GM19438 (cell line): ENCODE measurements around the gene FOXC1.

Experiments used
- ATAC-seq: cut with Tn5 transposase; IDR thresholded peaks from one replicate; pipeline ENCODE4 v1.9.1; 2021; ENCODE audit warnings: low read depth; ENCODE audit not compliant: unreplicated experiment

Gene FOXC1

DNA sequence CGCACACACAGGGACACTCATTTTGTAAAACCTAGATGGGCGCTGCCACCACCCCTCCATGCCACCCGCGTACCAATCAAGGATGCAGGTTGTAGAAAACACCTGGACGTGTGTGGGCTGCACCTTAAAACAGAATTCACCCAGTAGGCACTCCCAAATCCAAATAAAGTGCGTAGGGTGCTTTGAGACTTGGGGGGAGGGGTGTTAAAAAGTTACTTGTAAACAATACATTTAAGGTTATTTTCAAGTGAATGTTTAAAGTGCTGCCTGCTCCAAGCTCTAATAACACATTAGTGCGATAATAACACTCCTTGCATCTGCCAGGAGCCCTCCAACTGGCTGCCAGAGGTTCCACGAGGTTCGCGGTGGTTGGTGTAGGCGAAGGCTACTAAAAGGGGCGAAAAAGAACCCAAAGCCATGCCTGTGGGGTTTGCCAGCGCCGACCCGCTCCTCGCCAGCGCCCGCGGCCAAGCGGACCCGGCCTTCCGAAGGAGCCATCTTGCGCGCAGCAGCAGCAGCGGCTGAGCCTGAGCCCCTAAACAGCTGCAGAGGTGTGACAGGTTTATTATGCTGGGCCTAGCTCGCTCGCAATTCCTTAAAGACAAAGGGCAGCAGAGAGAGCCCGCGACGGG is 11.5 kb downstream of the FOXC1 start:
- ATAC-seq = no peak

DNA sequence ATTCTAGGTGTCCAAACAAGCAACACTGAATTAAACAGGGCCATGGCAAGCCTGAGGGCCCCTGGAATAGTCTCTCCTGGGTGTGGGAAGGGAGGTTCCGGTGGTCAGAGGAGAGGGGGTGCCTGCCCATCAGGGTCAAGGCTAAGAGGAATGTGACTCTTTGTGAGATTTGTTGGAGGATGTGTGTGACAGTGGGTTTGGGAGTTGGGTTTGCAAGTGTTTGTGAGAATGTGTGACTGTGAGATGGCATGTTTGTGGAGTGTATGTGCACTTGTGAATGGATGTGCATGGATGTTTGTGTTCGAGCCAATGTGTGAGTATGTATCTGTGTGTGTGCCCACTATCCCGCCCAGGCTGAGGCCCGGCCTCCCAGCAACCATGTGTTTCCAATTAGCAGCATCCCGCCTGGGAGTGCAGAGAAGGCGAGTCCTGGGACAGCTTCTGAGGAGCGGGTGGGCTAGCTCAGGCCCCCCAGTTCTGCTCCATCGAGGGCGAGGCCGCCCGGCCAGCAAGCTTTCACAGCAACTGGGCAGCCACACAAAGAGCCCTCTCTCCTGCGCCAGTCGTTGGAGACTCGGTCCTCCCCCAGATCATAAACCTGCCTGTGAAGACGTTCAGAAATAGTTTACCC is 12.6 kb downstream of the FOXC1 start:
- ATAC-seq = no peak

DNA sequence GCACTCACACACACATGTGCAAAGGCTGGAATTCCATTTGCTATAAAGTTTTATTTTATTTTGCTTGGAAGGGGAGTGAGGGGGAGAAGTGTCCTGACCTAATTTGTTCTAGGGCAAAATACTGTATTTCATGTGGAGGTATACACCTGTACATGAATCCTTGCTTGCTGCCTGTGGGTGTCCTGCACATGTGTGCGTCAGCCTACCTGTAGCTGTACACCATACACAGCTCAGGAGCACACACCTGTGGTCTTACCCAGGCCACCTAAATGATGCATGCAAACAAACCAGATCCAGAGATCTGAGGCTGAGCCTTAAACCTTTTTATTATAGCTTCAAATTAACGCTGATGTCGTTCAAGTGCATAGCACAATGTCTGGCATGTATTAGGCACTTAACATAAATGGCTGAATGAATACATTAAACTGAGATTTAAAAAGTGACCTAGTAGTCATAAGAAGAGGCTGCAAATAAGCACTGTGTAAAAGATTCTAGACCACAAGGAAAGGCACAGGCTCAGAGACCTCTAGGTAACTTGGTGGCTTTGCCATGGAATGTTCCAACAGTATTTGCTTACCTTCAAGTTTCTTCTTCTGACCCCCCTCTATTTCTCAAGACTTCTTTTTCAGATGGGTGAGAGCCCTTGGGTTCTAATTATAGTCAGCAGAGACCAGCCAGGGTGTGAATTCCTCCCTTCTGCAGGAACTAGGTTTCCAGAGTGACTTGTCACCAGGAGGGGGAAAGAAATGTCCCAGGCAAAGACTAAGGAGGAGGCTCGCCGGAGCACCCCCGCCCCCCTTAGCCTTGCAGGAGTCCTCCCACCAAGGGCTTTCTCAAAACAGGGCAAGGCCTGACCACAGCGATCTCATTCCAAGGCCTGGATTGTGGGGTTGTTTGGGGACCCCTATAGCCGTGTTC is 13.4 kb downstream of the FOXC1 start:
- no peak for ATAC-seq

DNA sequence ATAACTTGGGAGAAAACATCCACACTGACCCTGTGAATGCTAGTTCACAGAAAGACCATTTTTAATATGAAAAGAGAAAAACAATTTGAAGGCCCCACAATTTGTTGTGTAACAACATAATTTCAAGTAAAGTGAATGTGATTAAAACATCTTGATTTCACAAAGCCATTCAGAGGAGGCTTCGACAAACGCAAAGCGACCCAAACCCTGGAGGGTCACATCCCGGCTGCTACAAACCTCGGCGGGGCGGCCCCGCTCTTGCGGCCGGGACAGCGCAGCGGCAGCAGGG is 14.0 kb downstream of the FOXC1 start:
- ATAC-seq = no peak

DNA sequence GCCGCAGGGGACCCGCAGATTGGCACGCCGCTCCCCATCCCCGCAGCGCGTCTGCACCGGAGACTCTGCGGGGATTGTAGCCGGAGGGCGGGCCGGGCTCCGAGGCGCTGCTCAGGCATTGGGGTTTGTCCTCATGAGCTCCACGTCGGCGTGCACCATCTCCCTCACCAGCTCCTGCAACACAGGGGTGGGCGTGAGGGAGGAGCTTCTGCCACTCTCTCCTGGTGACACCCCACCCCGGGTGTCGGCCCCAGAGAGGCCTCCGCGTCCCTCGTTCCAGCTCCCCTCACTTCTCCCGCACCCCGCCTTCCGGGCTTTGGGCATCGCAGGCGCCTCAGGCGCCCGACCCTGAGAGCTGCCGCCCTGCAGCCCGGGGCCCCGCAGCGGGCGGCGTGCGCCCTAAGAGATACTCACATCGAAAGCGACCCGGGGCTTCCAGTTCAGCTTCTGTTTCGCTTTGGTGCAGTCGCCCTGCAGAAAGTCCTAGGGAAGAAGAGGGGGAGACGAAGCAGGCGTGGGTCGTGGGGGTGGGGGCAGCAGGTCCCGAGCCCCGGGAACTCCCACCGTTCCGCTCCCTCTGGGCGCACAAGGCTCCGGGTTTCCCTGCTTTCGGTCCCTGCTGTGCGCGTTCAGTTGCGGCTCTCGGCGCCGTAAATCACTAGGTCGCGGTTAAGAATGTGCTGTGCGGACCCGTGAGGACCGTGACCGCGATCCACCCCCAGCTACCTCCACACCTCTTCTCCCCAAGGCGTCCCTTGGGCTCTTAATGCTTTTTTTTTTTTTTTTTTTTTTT is 14.5 kb downstream of the FOXC1 start:
- peak; percentile 77 for ATAC-seq

DNA sequence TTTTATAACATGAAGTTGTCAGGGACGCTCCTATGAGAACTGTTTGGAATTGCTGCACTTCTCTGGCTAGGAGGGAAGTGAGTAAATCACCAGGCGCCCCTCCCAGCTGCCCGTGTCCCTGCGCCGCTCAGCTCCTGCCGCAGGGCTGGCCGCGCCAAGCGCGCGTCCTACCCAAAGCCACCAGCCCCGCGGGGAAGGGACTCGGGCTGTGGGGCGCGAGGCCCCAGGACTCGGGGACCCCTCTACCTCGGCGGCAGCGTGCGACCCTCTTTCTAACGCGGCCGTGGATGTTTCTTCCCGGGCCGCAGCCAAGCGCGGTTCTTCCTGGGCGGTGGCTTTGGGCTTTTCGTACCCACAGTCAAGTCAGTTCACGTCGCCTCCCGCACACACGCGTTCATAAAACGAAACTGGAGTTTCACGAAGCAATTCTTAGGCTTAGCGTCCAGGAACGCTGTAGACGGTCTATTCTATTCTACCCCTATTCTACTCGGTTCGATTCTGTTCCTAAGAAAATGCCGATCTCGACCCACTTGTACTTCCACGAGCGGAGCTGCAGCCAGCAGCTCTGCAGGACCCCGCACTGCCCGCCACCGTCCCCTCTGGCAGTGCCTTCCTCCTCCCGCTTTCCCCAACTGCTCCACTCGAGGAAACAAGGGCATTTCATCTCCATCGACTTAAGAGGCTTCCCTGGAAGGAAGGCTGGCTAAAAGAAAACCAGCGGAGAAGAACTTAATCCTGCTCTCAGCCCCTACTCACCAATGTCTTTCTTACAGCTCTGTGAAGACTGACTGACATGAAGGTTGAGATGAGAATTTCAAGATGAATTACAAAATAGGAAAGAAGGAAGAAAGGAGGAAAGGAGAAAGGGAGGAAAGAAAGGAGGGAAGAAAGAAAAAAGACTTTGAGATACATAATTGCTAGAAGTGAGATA is 15.4 kb downstream of the FOXC1 start:
- peak; percentile 35 for ATAC-seq

DNA sequence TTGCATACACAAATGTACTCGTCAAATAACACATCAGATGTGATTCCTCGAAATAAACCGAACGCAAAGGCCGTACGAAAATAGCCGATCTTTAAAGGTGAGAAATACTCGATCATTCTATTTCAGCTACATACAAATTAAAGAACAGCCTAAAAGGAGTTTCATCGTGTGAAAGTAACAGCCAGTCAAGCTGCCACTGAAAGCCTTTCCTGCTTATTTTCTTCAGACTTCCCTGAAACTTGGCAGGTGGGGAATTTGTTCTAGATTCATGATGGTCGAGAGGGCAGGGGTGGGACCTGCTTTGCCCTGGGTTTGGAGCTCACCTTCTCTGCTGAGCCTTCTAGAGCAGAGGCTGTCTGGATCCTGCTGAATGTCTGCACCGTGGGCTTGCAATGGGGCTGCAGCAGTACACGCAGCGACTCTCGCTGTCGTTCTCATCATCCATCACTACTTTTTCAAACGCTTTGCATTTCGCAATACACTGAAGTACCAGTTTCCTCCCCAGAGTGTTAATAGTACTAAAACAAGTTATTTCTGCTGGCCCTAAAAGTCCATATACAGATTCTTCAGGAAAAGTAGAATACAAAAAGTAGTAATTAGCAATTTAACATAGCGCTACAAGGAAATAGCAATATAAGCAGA is 16.2 kb downstream of the FOXC1 start:
- ATAC-seq = no peak

DNA sequence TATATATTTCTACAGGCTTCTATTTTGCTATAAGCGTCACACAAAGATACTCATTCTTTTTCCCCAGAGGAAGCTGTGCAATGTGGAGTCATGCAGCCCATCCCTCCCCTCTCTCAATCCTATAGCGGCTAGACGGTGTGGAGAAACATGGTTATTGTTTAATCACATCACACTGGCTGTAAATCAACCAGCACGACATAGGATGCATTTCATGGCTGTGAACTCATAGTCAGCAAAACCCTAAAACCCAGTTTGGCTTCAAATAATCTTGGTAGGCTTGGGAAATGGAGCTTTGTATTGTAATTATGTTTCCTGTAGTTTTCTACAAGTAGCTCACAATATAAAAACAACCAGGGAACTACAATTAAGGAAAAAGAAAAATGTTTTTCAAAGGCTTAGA is 16.8 kb downstream of the FOXC1 start:
- ATAC-seq = no peak

DNA sequence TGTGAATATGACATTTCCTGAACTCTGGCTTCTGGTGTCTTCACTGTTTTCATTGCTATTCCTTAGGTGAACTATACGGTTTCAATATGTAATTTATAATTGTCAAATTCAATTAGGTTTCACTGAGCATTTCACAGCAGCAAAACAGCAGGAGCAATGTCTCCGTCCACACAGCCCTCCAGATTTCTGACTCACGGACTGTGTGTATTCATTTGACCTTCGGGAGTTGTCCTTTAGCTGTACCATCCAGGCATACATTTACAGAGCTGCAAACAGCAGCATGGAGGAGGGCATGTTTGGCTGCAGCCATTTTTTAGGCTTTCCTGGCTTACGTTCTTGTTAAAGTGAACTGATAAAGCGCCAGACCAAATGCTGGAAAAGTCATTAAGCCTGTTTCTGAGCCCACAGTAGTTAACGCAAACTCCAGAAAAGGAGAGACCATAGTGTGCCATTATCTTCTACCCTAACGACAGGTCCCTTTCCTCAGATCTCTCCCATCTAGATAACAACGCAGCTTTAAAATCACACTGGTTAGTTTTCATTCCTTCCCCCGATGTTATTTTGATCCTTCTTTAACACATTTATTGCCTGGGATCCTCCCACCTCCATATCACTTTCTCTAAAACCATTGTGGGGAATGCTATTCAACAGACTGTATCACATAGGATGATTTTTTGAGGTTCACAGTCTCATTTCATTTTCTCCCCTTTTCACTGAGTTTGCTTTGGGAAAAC is 18.3 kb downstream of the FOXC1 start:
- no peak for ATAC-seq

DNA sequence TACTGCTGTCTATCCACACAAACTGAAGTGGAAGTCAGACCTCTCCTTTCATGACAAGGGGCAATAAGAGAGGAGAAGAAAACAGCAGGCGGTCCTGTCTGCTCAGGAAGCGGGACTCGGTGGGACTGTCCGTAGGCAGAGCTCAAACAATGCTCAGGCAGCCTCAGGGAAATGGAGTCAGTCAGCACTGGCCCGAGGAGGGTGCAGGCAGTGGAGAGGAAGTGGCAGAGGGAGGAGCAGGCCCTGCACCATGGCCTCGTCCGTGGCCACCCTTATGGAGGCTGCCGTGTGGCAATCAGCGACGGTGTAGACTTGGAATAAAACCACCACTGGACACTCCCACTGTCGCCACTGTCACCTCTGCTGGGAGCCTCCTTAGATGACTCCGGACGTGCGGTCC is 19.6 kb downstream of the FOXC1 start:
- ATAC-seq = no peak

DNA sequence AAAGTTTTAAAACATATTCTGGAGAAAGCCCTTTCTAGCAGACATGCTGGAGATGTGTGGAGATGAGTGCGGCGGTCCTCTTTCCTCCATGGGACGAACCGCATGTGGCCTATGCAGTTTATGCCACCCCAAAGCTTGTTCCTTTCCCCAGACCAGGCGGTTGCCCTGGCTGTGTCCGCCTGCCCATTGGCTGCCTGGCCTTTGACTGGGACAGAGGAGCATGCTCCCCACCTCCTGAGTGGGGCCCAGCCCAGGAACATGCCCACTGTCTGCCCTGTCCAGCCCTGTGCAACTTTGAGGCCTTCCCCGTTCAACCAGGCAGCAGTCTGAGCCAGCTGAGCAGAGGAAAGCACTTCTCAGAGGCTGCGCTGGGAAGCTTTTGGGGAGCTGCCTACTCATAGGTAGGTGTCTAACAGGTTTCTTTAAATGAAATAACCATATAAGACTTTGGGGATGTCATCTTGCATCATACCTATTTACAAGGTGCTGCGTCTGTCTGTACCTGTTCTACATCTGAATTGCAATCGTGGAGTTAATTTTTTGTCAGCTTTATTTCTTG is 20.6 kb downstream of the FOXC1 start:
- no peak for ATAC-seq

DNA sequence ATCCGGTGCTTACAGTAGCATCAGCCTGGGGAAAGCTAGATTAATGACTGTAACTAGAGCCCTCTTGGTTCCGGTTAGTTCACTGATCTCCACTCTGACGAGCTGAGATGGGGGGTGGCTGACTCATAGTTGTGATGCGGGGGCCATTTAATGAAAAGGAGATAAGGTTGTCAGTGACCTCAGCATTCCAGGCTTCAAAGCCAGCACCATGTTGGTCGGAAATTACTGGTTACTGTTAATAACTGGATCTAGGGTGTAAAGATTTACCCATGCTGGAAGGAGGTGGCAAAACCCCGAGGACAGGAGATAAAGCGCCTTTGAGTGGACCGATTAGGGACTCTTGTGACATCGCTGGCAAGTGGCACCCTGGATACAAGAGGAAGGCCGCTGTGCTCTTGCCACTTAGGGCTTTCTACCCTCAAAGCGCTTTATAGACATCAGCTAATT is 21.1 kb downstream of the FOXC1 start:
- ATAC-seq = no peak

DNA sequence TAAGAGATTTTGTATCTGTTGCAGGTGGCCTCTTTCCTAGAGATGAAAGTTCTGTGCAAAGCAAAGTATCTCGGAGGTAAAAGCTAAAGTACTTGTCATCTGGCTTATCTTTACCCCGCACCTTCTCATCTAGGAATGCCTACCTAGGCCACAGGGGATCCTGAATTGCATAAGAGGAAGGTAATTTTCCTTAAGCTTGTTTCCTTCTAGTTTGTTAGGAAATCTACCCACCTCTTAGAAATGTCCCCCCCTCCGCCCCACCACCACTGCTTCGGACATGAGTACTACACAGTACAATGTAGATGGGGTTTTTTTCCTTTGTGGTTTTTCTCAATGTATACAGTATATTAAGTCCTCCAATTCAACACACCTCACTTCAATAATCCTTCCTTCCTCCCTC is 21.5 kb downstream of the FOXC1 start:
- ATAC-seq = no peak

DNA sequence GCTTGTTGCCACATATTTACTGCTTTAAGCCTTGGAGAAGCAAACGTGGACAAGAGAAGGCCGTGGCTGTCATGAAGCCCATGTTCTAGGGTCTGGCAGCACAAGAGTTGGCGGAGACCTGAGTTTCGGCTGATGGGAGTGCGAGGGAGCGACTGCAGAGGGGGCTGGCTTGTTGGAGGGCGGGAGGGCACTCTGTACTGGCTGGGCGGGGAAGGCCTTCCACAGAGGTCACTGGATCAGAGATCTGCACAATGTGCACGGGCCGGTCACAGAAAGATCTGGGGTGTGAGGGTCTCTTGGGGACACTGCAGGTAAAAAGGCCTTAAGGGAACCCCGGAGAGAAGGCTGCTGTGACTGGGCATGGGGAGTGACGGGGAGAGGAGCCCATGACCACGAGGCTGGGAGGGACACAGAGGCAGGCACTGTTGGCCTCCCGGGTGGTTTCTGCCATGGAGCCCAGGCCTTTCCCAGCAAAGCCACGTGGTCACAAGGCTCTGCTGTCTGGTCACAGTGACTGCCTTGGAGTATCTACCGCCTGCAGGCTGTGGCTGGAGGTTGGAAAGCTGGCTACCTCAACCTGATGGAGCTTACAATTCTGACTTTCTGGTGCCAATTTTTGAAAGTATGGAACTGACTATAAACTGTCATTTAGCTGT is 23.8 kb downstream of the FOXC1 start:
- no peak for ATAC-seq

DNA sequence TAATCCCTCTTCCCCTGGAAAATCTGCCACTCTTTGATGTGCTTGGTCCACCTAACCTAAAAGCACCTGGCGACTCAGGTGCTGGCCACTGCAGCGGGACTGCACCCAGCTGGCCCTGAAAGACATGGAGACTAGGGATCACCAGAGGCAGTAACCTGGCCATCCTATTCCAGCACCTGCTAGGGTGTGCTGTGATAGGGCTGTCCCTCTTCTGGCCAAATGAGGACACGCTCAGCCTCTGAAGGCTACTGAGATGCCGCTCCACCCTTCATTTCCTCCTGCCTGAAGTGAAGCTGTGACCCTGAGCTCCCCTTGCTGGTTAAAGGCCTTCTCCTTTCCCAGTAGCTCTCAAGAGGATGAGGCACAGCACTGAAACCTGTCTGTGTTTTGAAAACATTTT is 24.4 kb downstream of the FOXC1 start:
- ATAC-seq = no peak

DNA sequence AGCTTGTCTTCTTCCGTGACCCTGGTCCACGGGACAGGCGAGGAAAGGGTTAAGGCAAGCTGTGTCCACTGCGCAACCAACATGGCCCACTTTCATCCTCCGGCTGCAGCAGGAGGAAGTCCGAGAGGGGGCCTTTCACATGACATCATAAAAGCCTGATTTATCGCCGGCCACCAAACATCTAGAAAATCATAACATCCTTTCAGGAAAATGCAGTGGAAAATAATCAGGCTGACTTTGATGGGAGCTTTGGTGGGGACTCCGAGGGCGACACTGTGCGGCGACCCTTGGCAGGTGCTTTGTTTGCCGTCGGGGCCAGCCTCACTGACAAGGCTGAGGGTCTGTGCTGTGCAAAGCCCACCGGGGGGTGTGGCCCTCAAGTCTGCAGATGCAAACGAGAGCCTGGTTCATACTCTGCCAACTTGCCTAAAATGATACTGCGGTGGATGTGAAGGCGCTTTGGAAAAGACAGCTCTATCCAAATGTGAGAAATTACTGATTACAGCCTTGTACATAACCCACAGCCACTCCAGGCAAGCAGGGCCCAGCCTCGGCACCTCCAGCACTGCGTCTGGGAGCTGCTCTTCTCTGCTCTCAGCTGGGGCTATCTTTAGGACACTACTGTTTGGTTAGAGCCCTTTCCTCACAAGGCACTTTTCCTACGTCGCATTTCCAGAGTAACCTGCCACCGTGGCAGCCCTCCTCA is 25.7 kb downstream of the FOXC1 start:
- no peak for ATAC-seq

DNA sequence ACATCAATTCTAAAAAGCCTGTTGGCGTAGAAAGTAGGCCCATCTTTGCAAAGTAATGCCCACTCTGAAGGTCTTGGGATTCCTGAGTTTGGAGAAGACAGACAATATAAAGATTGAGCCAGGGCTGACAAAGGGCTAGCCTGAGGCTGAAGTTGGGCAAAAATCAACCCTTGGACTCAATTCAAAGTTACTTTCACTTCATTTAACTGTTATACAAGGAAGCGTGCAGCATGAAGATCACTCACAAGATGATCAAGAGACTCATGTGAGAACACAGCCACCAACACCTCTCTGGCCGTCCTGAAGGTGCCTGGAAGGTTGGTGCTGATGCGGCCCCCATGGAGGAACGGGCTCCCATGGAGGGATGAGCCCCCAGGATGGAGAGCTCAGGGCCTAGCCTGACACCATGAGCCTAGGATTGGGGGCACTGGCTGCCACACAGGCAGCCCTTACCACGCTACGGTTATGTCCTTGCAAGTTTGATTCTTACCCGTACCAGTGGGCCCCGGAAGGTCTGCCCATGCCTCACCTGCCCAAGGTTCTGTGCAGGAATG is 26.6 kb downstream of the FOXC1 start:
- ATAC-seq = no peak
